HEK293 (cell line): ENCODE data around the gene ANKRD44.

Experiments
- CTCF ChIA-PET: fragments of 350-600 bp; formaldehyde crosslinking; extraction: SDS; loops from one replicate; lab custom pipeline; 2021; ENCODE audit warnings: antibody characterized with exemption; lab: Yijun Ruan, JAX
- POLR2A ChIA-PET: fragments of 300-600 bp; formaldehyde crosslinking; extraction: SDS; loops from one replicate; lab custom pipeline; 2020; ENCODE audit warnings: antibody characterized with exemption, inconsistent platforms; lab: Yijun Ruan, JAX
- H3K27ac ChIP-seq: fragments of 200-500 bp; sonication (Bioruptor generic); 2 replicates; pipeline ENCODE4 v1.5.1; 2014; ENCODE audit warnings: low read depth, low read length, control low read depth, inconsistent platforms; ENCODE audit errors: extremely low read depth
- H3K36me3 ChIP-seq, 2 experiments: fragments of 200-500 bp in 1 of 2; sonication (Bioruptor generic) in 1 of 2; 1 replicate in 1 of 2; 2 replicates in 1 of 2; pipeline ENCODE4 v1.5.1; 2014 to 2017; ENCODE audit warnings: inconsistent platforms in 2 of 2, low read length in 2 of 2; ENCODE audit not compliant: control insufficient read depth in 2 of 2, insufficient read depth in 1 of 2
- H3K4me1 ChIP-seq: fragments of 200-500 bp; sonication (Bioruptor generic); 2 replicates; pipeline ENCODE4 v1.5.1; 2014; ENCODE audit warnings: mild to moderate bottlenecking, low read length, inconsistent platforms; ENCODE audit not compliant: control insufficient read depth, insufficient read depth
- H3K4me3 ChIP-seq: 2 replicates; pipeline ENCODE4 v1.5.1; 2011; ENCODE audit warnings: low read depth, mild to moderate bottlenecking, control low read depth, low read length, moderate library complexity
- H3K9me3 ChIP-seq: fragments of 200-500 bp; sonication (Bioruptor generic); 2 replicates; pipeline ENCODE4 v1.5.1; 2014; ENCODE audit warnings: low read depth, low read length, inconsistent platforms; ENCODE audit not compliant: control insufficient read depth, insufficient read depth
- GLIS2 ChIP-seq: fragments of 450-650 bp; formaldehyde crosslinking; IDR thresholded peaks from 2 replicates; pipeline ENCODE4 v1.5.1; 2016; ENCODE audit warnings: missing biosample characterization, missing genetic modification characterization
- KLF10 ChIP-seq: fragments of 450-650 bp; IDR thresholded peaks from 2 replicates; pipeline ENCODE4 v1.5.1; 2018; ENCODE audit warnings: missing biosample characterization, mild to moderate bottlenecking, missing genetic modification characterization
- OVOL3 ChIP-seq: fragments of 450-650 bp; formaldehyde crosslinking; IDR thresholded peaks from 2 replicates; pipeline ENCODE4 v1.5.1; 2016; ENCODE audit warnings: missing biosample characterization, missing genetic modification characterization
- PRDM1 ChIP-seq: fragments of 450-650 bp; formaldehyde crosslinking; IDR thresholded peaks from 2 replicates; pipeline ENCODE4; 2016; ENCODE audit warnings: missing biosample characterization, missing genetic modification characterization
- TRIM28 ChIP-seq: IDR thresholded peaks from 2 replicates; pipeline ENCODE4 v1.6.1; 2011; ENCODE audit warnings: low read length, control low read depth, borderline replicate concordance
- ZFP37 ChIP-seq: fragments of 450-650 bp; formaldehyde crosslinking; IDR thresholded peaks from 2 replicates; pipeline ENCODE4 v1.5.1; 2016; ENCODE audit warnings: missing biosample characterization, missing genetic modification characterization
- ZNF114 ChIP-seq: fragments of 450-650 bp; formaldehyde crosslinking; IDR thresholded peaks from 2 replicates; pipeline ENCODE4 v1.5.0; 2017; ENCODE audit warnings: missing biosample characterization, missing genetic modification characterization
- ZNF121 ChIP-seq: fragments of 450-650 bp; formaldehyde crosslinking; IDR thresholded peaks from 2 replicates; pipeline ENCODE4 v1.5.1; 2016; ENCODE audit warnings: missing biosample characterization, missing genetic modification characterization
- ZNF184 ChIP-seq: fragments of 450-650 bp; IDR thresholded peaks from 2 replicates; pipeline ENCODE4 v1.5.1; 2018; ENCODE audit warnings: missing biosample characterization, mild to moderate bottlenecking, missing genetic modification characterization
- ZNF202 ChIP-seq: fragments of 450-650 bp; formaldehyde crosslinking; IDR thresholded peaks from 2 replicates; pipeline ENCODE4 v1.5.1; 2016; ENCODE audit warnings: missing biosample characterization, missing genetic modification characterization, borderline replicate concordance
- ZNF274 ChIP-seq, 2 experiments: fragments of 200-500 bp in 1 of 2; fragments of 450-650 bp in 1 of 2; sonication (Bioruptor generic) in 1 of 2; formaldehyde crosslinking in 1 of 2; IDR thresholded peaks; 2 replicates each; pipeline versions ENCODE4 v1.5.1 to v1.6.1; 2014 to 2016; ENCODE audit warnings: borderline replicate concordance in 1 of 2, inconsistent platforms in 1 of 2, low read length in 1 of 2, missing biosample characterization in 1 of 2, missing genetic modification characterization in 1 of 2
- ZNF416 ChIP-seq: fragments of 450-650 bp; formaldehyde crosslinking; IDR thresholded peaks from 2 replicates; pipeline ENCODE4 v1.5.1; 2016; ENCODE audit warnings: missing biosample characterization, missing genetic modification characterization
- ZNF48 ChIP-seq: fragments of 450-650 bp; formaldehyde crosslinking; IDR thresholded peaks from 2 replicates; pipeline ENCODE4 v1.5.1; 2016; ENCODE audit warnings: missing biosample characterization, missing genetic modification characterization
- ZNF510 ChIP-seq: fragments of 450-650 bp; formaldehyde crosslinking; IDR thresholded peaks from 2 replicates; pipeline ENCODE4 v1.5.1; 2018; ENCODE audit warnings: mild to moderate bottlenecking, missing genetic modification characterization, missing biosample characterization; ENCODE audit not compliant: insufficient replicate concordance
- ZNF623 ChIP-seq: fragments of 450-650 bp; formaldehyde crosslinking; IDR thresholded peaks from 2 replicates; pipeline ENCODE4 v1.5.1; 2016; ENCODE audit warnings: missing biosample characterization, missing genetic modification characterization
- ZNF629 ChIP-seq: fragments of 450-650 bp; formaldehyde crosslinking; IDR thresholded peaks from 2 replicates; pipeline ENCODE4 v1.5.1; 2017; ENCODE audit warnings: missing biosample characterization, missing genetic modification characterization
- ZNF664 ChIP-seq: fragments of 450-650 bp; formaldehyde crosslinking; IDR thresholded peaks from 2 replicates; pipeline ENCODE4 v1.5.1; 2016; ENCODE audit warnings: missing biosample characterization, missing genetic modification characterization
- ZNF785 ChIP-seq: fragments of 450-650 bp; formaldehyde crosslinking; IDR thresholded peaks from 2 replicates; pipeline ENCODE4 v1.5.1; 2016; ENCODE audit warnings: missing biosample characterization, missing genetic modification characterization
- ZNF791 ChIP-seq: fragments of 450-650 bp; formaldehyde crosslinking; IDR thresholded peaks from 2 replicates; pipeline ENCODE4 v1.5.1; 2016; ENCODE audit warnings: missing biosample characterization, missing genetic modification characterization
- ZNF830 ChIP-seq: fragments of 450-650 bp; IDR thresholded peaks from 2 replicates; pipeline ENCODE4 v1.5.0; 2018; ENCODE audit warnings: missing biosample characterization, missing genetic modification characterization, low read depth, mild to moderate bottlenecking, moderate library complexity
- TF ChIP-seq, protein P1 (sequence below): fragments of 450-650 bp; formaldehyde crosslinking; IDR thresholded peaks from 2 replicates; pipeline ENCODE4 v1.5.1; 2016; ENCODE audit warnings: missing biosample characterization, missing genetic modification characterization
- TF ChIP-seq, protein P2 (sequence below): fragments of 450-650 bp; formaldehyde crosslinking; IDR thresholded peaks from 2 replicates; pipeline ENCODE4 v1.5.1; 2017; ENCODE audit warnings: missing biosample characterization, missing genetic modification characterization
- TF ChIP-seq, protein P3 (sequence below): fragments of 450-650 bp; formaldehyde crosslinking; IDR thresholded peaks from 2 replicates; pipeline ENCODE4 v1.5.1; 2016; ENCODE audit warnings: missing biosample characterization, missing genetic modification characterization

The ANKRD44 gene

DNA sequence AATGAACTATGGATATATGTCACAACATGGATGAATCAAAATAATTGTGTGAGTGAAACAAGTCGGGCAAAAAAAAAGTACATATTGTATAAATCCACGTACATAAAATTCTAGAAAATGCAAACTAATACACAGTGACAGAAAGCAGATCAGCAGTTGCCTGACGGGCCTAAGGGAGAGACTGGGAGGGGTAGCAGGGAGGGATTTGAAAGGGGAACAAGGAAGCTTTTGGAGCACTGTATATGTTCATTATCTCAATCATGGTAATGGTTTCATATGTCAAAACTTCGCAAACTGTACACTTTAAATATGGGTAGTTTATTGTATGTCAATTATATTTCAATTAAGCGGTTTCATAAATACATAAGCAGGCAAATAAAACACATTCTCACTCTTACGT lies 153.8 kb downstream of the ANKRD44 start:
- CTCF ChIA-PET = interaction anchor here (0.6 to 0.8 kb wide), 3 partner anchors 9 to 561 kb away, joined by 3 to 4 read pairs (median 3); no protein-coding TSS in a partner anchor
- no peaks in the 10 kb centered on the region for H3K9me3 ChIP-seq
- H3K4me1 ChIP-seq = peaks cover 6% of the 10 kb centered on the region; the same call in 1 of the 2 replicates
- TF ChIP-seq ZNF623 (tag by site-specific recombination) = no peak
- TF ChIP-seq PRDM1 (tag by site-specific recombination) = no peak
- no peak for TF ChIP-seq ZNF510
- no peak for TF ChIP-seq ZNF121 (tag by site-specific recombination)
- no peak for TF ChIP-seq GLIS2 (tag by site-specific recombination)
- no peak for TF ChIP-seq TRIM28
- TF ChIP-seq ZFP37 (tag by site-specific recombination) = no peak
- TF ChIP-seq ZNF664 (tag by site-specific recombination) = no peak
- TF ChIP-seq ZNF184 (tag by site-specific recombination) = no peak
- TF ChIP-seq ZNF274 (IDR thresholded peaks at IDR 0.05; ENCODE audit: low read length) = no peak
- no peak for TF ChIP-seq ZNF274 (tag by site-specific recombination; IDR thresholded peaks at IDR 0.05; ENCODE audit: borderline replicate concordance)
- TF ChIP-seq KLF10 = no peak
- TF ChIP-seq ZNF48 = no peak
- TF ChIP-seq, protein P1, sequence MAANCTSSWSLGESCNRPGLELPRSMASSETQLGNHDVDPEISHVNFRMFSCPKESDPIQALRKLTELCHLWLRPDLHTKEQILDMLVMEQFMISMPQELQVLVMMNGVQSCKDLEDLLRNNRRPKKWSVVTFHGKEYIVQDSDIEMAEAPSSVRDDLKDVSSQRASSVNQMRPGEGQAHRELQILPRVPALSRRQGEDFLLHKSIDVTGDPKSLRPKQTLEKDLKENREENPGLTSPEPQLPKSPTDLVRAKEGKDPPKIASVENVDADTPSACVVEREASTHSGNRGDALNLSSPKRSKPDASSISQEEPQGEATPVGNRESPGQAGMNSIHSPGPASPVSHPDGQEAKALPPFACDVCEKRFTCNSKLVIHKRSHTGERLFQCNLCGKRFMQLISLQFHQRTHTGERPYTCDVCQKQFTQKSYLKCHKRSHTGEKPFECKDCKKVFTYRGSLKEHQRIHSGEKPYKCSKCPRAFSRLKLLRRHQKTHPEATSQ = no peak
- no peak for TF ChIP-seq ZNF202 (tag by site-specific recombination)
- TF ChIP-seq OVOL3 (tag by site-specific recombination) = no peak
- TF ChIP-seq ZNF114 (tag by site-specific recombination) = no peak
- no peaks in the 10 kb centered on the region for H3K36me3 ChIP-seq
- POLR2A ChIA-PET = interaction anchor here (0.6 kb wide), 1 partner anchor 292 kb away, joined by 4 read pairs; no protein-coding TSS in a partner anchor
- no peak overlapping the region for H3K4me3 ChIP-seq
- no peak overlapping the region for H3K27ac ChIP-seq

DNA sequence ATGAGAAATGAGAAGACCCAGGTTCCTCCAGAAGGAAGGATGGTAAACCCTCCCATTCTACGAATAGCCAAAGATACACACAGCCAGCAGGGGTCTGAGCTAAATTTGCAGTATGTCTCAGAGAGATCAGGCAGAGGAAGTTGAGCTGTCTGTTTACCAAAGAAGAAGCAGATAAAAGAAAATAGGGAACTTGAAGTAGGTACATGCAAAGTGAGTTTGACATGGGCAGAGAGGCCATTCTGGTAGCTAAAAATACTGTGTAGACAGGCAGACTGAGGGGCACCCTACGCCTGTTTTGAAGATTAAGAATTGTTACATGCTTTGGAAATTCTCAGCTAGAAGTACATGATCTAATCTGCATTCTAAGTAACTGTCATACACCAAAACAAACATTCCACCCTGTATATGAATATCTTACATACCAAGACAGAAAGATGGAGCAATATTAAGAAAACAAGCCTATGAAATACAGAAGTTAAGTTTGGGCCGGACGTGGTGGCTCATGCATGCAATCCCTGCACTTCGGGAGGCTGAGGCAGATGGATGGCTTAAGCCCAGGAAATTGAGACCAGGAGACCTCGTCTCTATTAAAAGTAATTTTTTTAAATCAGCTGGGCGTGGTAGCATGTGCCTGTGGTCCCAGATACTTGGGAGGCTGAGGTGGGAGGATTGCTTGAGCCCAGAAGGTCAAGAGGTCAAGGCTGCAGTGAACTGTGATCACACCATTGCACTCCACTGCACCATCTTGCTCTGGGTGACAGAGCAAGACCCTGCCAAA lies 157.9 kb downstream of the ANKRD44 start:
- Histone ChIP-seq H3K27ac (no peak overlapping the region), H3K4me1 (peaks cover 6% of the 10 kb centered on the region; the same call in 1 of the 2 replicates), H3K36me3 (no peaks in the 10 kb centered on the region)

DNA sequence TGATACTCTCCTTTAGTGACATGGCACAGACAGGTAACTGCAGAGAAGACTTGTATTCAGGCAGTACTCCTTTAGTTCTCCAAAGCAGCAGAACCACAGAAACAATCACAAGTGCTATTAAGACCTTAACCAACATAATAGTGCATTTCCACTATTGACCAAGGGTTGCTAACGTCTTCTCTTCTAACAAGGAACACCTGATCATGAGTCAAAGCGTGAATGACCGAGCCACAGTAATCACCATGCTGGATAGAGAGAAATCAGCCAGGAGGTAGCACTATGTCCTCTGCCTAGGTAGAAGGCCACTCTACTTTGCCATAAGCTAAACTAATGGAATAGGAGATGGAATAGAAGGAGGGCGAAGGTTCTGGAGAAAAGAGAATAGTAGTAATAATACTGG lies 161.0 kb downstream of the ANKRD44 start:
- TF ChIP-seq PRDM1 (tag by site-specific recombination) = no peak
- no peak for TF ChIP-seq ZNF791 (tag by site-specific recombination)
- TF ChIP-seq, protein P2, sequence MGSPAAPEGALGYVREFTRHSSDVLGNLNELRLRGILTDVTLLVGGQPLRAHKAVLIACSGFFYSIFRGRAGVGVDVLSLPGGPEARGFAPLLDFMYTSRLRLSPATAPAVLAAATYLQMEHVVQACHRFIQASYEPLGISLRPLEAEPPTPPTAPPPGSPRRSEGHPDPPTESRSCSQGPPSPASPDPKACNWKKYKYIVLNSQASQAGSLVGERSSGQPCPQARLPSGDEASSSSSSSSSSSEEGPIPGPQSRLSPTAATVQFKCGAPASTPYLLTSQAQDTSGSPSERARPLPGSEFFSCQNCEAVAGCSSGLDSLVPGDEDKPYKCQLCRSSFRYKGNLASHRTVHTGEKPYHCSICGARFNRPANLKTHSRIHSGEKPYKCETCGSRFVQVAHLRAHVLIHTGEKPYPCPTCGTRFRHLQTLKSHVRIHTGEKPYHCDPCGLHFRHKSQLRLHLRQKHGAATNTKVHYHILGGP (tag by site-specific recombination) = no peak
- TF ChIP-seq ZNF184 (tag by site-specific recombination) = no peak
- TF ChIP-seq, protein P3, sequence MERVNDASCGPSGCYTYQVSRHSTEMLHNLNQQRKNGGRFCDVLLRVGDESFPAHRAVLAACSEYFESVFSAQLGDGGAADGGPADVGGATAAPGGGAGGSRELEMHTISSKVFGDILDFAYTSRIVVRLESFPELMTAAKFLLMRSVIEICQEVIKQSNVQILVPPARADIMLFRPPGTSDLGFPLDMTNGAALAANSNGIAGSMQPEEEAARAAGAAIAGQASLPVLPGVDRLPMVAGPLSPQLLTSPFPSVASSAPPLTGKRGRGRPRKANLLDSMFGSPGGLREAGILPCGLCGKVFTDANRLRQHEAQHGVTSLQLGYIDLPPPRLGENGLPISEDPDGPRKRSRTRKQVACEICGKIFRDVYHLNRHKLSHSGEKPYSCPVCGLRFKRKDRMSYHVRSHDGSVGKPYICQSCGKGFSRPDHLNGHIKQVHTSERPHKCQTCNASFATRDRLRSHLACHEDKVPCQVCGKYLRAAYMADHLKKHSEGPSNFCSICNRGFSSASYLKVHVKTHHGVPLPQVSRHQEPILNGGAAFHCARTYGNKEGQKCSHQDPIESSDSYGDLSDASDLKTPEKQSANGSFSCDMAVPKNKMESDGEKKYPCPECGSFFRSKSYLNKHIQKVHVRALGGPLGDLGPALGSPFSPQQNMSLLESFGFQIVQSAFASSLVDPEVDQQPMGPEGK (tag by site-specific recombination) = no peak
- no peak for TF ChIP-seq ZNF416 (tag by site-specific recombination)
- TF ChIP-seq ZNF629 = no peak
- no peak for TF ChIP-seq ZNF785 (tag by site-specific recombination)
- no peak overlapping the region for H3K4me3 ChIP-seq
- no peaks in the 10 kb centered on the region for H3K9me3 ChIP-seq
- H3K36me3 ChIP-seq = no peaks in the 10 kb centered on the region
- peaks cover 7% of the 10 kb centered on the region; the same call in 1 of the 2 replicates for H3K4me1 ChIP-seq
- POLR2A ChIA-PET = no interaction called here
- H3K27ac ChIP-seq = no peak overlapping the region
- CTCF ChIA-PET = no interaction called here

More for the DNA sequence above, 157.9 kb downstream of the ANKRD44 start:
- ChIA-PET POLR2A (no interaction called here), CTCF (interaction anchor here (0.6 to 1.9 kb wide), 6 partner anchors 16 to 407 kb away, joined by 3 to 9 read pairs (median 6); no protein-coding TSS in a partner anchor)
- no peaks in the 10 kb centered on the region for H3K9me3 ChIP-seq
- TF ChIP-seq ZNF830 (tag by site-specific recombination) = no peak
- no peak overlapping the region for H3K4me3 ChIP-seq
